GM12892 (cell line): ENCODE results near the gene BFSP1.

Experiments
- POLR2A ChIP-seq: IDR thresholded peaks from 2 replicates; pipeline ENCODE4 v1.6.1; 2011; ENCODE audit warnings: low read depth, low read length, control low read depth
- POLR2AphosphoS5 ChIP-seq: IDR thresholded peaks from 2 replicates; pipeline ENCODE4 v1.6.1; 2011; ENCODE audit warnings: low read depth, low read length, control low read depth

DNA sequence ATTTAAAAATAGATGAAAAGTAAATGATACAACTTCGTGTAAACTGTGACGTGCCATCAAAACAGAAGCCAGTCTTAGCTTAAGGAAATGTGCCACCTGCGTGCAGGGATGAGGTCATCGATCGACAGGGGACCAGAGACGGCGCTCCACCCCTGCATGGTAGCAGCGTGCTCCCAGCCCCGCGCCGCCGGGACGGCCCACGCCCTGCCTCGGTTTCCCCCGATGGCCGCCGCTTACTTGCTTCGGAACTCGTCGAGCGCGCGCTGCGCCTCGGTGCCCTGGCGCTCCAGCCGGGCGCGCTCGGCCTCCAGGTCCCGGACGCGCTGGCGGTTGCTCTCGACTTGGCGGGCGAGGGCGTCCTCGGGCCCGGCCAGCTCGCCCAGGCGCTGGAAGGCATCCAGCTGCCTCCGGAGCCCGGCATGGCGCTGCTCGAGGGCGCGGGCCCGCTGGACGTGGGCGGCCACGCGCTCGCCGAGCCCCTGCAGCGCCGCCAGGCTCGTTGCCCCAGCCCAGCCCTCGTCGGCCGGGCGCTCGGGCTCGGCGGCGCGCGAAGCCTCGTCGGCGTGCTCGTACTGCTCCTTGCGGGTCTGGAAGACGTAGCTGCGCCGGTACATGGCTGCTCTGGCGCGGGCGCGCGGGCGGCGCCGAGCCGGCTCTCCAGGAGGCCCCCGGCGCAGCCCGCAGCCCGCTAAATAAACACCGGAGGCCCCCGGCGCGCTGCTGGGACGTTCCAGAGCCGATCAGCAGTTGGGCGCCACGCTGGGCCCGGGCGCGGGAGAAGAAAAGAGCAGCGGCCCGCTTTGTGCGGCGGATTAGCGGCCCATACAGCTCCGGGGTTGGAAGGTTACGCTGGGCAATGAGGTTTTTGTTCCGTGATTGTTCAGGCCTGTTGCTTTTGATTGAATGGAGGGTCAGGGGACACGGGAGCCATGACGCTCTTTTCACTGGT, at the start of gene BFSP1:
- TF ChIP-seq POLR2AphosphoS5 (no peak), POLR2A (no peak)
